Liver (tissue), 9 donors: ENCODE results near the gene N4BP2. TPM values are rescaled to one million over a fixed set of nuclear protein-coding genes. Genes with fewer than 3 reads are reported as not detected.

ENCODE experiments used
- DNase-seq: peaks from one replicate; pipeline ENCODE4 v3.0.0-alpha.2; 2017; ENCODE audit warnings: low spot score
- H3K27ac ChIP-seq, 2 donors: one replicate each; pipeline ENCODE4 v1.7.0; 2013; ENCODE audit warnings: inconsistent platforms in 2 of 2, low read length in 2 of 2, control low read depth in 1 of 2, low read depth in 1 of 2, mild to moderate bottlenecking in 1 of 2
- H3K27me3 ChIP-seq, 4 donors: one replicate each; pipeline versions ENCODE4 v1.6.1 to v1.7.0; 2013; ENCODE audit warnings: low read length in 3 of 4, inconsistent platforms in 1 of 4, mild to moderate bottlenecking in 1 of 4, moderate library complexity in 1 of 4; ENCODE audit not compliant: control insufficient read depth in 4 of 4, insufficient read depth in 4 of 4
- H3K36me3 ChIP-seq, 4 donors: one replicate each; pipeline versions ENCODE4 v1.6.1 to v1.7.0; 2013; ENCODE audit warnings: low read length in 3 of 4, mild to moderate bottlenecking in 3 of 4, low read depth in 1 of 4, moderate library complexity in 1 of 4; ENCODE audit not compliant: control insufficient read depth in 4 of 4, insufficient read depth in 3 of 4
- H3K4me1 ChIP-seq, 4 donors: one replicate each; pipeline versions ENCODE4 v1.6.1 to v1.7.0; 2013; ENCODE audit warnings: low read length in 3 of 4, mild to moderate bottlenecking in 3 of 4, moderate library complexity in 1 of 4; ENCODE audit not compliant: control insufficient read depth in 4 of 4, insufficient read depth in 4 of 4
- H3K4me3 ChIP-seq, 3 donors: one replicate each; pipeline versions ENCODE4 v1.6.1 to v1.7.0; 2013; ENCODE audit warnings: low read length in 3 of 3, control low read depth in 1 of 3, low read depth in 1 of 3, mild to moderate bottlenecking in 1 of 3
- H3K9ac ChIP-seq, 2 donors: one replicate each; pipeline ENCODE4 v1.7.0; 2013; ENCODE audit warnings: low read length in 2 of 2, mild to moderate bottlenecking in 2 of 2, moderate library complexity in 2 of 2, control low read depth in 1 of 2, low read depth in 1 of 2
- H3K9me3 ChIP-seq, 4 donors: one replicate each; pipeline versions ENCODE4 v1.6.1 to v1.7.0; 2013; ENCODE audit warnings: low read length in 3 of 4; ENCODE audit not compliant: control insufficient read depth in 4 of 4
- EGR1 ChIP-seq, 2 donors: IDR thresholded peaks; 2 replicates each; pipeline ENCODE4 v1.6.1; 2016 to 2018; ENCODE audit warnings: antibody characterized with exemption in 2 of 2, low read depth in 2 of 2
- FOXA1 ChIP-seq: IDR thresholded peaks from 2 replicates; pipeline ENCODE4 v1.6.1; 2016; ENCODE audit warnings: antibody characterized with exemption
- FOXA2 ChIP-seq: IDR thresholded peaks from 2 replicates; pipeline ENCODE4 v1.6.1; 2016; ENCODE audit warnings: antibody characterized with exemption
- GABPA ChIP-seq, 2 donors: IDR thresholded peaks in 1 of 2; conservative IDR thresholded peaks in 1 of 2; 2 replicates each; pipeline ENCODE4 v1.6.1; 2016; ENCODE audit warnings: antibody characterized with exemption in 2 of 2, mild to moderate bottlenecking in 1 of 2, moderate library complexity in 1 of 2
- HNF4A ChIP-seq, 2 donors: conservative IDR thresholded peaks; 2 replicates each; pipeline ENCODE4 v1.6.1; 2016; ENCODE audit warnings: antibody characterized with exemption in 2 of 2, mild to moderate bottlenecking in 2 of 2
- HNF4G ChIP-seq: IDR thresholded peaks from 2 replicates; pipeline ENCODE4 v1.6.1; 2016; ENCODE audit warnings: antibody characterized with exemption
- NR2F2 ChIP-seq: IDR thresholded peaks from 2 replicates; pipeline ENCODE4 v1.6.1; 2016; ENCODE audit warnings: antibody characterized with exemption
- RAD21 ChIP-seq, 2 donors: IDR thresholded peaks; 2 replicates each; pipeline ENCODE4 v1.6.1; 2016; ENCODE audit warnings: antibody characterized with exemption in 2 of 2, mild to moderate bottlenecking in 2 of 2
- RXRA ChIP-seq, 2 donors: IDR thresholded peaks; 2 replicates each; pipeline ENCODE4 v1.6.1; 2017 to 2018; ENCODE audit warnings: antibody characterized with exemption in 2 of 2, mild to moderate bottlenecking in 1 of 2
- SP1 ChIP-seq: IDR thresholded peaks from 2 replicates; pipeline ENCODE4 v1.6.1; 2018; ENCODE audit warnings: antibody characterized with exemption, mild to moderate bottlenecking
- TAF1 ChIP-seq: conservative IDR thresholded peaks from 2 replicates; pipeline ENCODE4 v1.6.1; 2016; ENCODE audit warnings: antibody characterized with exemption, mild to moderate bottlenecking
- YY1 ChIP-seq: IDR thresholded peaks from 2 replicates; pipeline ENCODE4 v1.6.1; 2016; ENCODE audit warnings: antibody characterized with exemption, mild to moderate bottlenecking
- WGBS: extraction: QIAGEN DNeasy Blood & Tissue Kit; methylation state at CpG from one replicate; pipeline ENCODE4 v1.1.7; 2013; 5-methylcytosine and 5-hydroxymethylcytosine counted together
- polyA plus RNA-seq, 2 donors: library from polyadenylated mRNA; stranded (reverse) in 1 of 2; unstranded in 1 of 2; fragments of 200-250 nt in 1 of 2; fragments of >200 nt in 1 of 2; fragmentation: Nextera tagmentation in 1 of 2; extraction: Ambion mirVana in 1 of 2; gene quantifications; one replicate each; pipeline versions ENCODE4 v1.2.1 to v1.2.3, GENCODE V29; 2013 to 2015
- total RNA-seq, 2 donors: library from RNA; depleted of rRNA; stranded (reverse); fragments of >200 nt; gene quantifications; one replicate each; pipeline ENCODE4 v1.2.3, GENCODE V29; 2014
- TF ChIP-seq, protein P1 (sequence below): IDR thresholded peaks from 2 replicates; pipeline ENCODE4 v1.6.1; 2016; ENCODE audit warnings: antibody characterized with exemption
- TF ChIP-seq, protein P2 (sequence below): IDR thresholded peaks from 2 replicates; pipeline ENCODE4 v1.6.1; 2016; ENCODE audit warnings: antibody characterized with exemption
- TF ChIP-seq, protein P3 (sequence below): IDR thresholded peaks from 2 replicates; pipeline ENCODE4 v1.6.1; 2016; ENCODE audit warnings: antibody characterized with exemption
- TF ChIP-seq, protein P4 (sequence below): IDR thresholded peaks from 2 replicates; pipeline ENCODE4 v1.6.1; 2016; ENCODE audit warnings: antibody characterized with exemption, mild to moderate bottlenecking
- TF ChIP-seq, protein P5 (sequence below): fragments of 150-350 bp; IDR thresholded peaks from 2 replicates; pipeline ENCODE4 v1.5.1; 2017; ENCODE audit warnings: improper control_type of control experiment, low read depth, low read length; ENCODE audit not compliant: missing input control
- donor health status: healthy.
- donor health status: healthy.
- donor health status: healthy.
- donor health status: healthy.
- donor health status: healthy.

N4BP2 gene
- total and polyA plus RNA-seq, 4 donors, result 2.3 to 19.9 (median 11.0) TPM

DNA sequence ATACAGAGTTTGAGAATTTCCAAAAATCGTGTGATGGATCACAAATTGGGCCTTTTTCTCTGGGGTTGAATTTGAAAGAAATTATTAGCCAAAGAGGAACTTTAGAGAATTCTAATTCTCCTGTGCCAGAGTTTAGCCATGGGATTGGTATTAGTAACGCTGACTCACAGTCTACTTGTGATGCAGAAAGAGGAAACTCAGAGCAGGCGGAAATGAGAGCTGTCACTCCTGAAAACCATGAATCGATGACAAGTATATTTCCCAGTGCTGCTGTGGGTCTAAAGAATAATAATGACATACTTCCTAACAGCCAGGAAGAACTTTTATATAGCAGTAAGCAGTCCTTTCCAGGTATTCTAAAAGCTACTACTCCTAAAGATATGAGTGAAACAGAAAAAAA, 64.9 kb downstream of the N4BP2 start:
- no peaks in the 10 kb centered on the region for H3K4me1 ChIP-seq
- H3K9ac ChIP-seq, result no peak overlapping the region
- no peaks in the 10 kb centered on the region for H3K27me3 ChIP-seq
- TF ChIP-seq, protein P1, sequence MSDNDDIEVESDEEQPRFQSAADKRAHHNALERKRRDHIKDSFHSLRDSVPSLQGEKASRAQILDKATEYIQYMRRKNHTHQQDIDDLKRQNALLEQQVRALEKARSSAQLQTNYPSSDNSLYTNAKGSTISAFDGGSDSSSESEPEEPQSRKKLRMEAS, result no peak
- TF ChIP-seq TAF1 (no peak), NR2F2 (no peak), EGR1 (IDR thresholded peaks at IDR 0.05; ENCODE audit: low read depth in 2 of 2) (no peak), HNF4A (conservative IDR thresholded peaks at IDR 0.05) (no peak), HNF4G (no peak), FOXA2 (no peak), GABPA (IDR thresholded peaks at IDR 0.05 in 1 of 2, conservative IDR thresholded peaks at IDR 0.05 in 1 of 2) (no peak)
- TF ChIP-seq, protein P2, sequence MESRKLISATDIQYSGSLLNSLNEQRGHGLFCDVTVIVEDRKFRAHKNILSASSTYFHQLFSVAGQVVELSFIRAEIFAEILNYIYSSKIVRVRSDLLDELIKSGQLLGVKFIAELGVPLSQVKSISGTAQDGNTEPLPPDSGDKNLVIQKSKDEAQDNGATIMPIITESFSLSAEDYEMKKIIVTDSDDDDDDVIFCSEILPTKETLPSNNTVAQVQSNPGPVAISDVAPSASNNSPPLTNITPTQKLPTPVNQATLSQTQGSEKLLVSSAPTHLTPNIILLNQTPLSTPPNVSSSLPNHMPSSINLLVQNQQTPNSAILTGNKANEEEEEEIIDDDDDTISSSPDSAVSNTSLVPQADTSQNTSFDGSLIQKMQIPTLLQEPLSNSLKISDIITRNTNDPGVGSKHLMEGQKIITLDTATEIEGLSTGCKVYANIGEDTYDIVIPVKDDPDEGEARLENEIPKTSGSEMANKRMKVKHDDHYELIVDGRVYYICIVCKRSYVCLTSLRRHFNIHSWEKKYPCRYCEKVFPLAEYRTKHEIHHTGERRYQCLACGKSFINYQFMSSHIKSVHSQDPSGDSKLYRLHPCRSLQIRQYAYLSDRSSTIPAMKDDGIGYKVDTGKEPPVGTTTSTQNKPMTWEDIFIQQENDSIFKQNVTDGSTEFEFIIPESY, result no peak
- TF ChIP-seq, protein P3, sequence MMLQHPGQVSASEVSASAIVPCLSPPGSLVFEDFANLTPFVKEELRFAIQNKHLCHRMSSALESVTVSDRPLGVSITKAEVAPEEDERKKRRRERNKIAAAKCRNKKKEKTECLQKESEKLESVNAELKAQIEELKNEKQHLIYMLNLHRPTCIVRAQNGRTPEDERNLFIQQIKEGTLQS, result no peak
- TF ChIP-seq, protein P4, sequence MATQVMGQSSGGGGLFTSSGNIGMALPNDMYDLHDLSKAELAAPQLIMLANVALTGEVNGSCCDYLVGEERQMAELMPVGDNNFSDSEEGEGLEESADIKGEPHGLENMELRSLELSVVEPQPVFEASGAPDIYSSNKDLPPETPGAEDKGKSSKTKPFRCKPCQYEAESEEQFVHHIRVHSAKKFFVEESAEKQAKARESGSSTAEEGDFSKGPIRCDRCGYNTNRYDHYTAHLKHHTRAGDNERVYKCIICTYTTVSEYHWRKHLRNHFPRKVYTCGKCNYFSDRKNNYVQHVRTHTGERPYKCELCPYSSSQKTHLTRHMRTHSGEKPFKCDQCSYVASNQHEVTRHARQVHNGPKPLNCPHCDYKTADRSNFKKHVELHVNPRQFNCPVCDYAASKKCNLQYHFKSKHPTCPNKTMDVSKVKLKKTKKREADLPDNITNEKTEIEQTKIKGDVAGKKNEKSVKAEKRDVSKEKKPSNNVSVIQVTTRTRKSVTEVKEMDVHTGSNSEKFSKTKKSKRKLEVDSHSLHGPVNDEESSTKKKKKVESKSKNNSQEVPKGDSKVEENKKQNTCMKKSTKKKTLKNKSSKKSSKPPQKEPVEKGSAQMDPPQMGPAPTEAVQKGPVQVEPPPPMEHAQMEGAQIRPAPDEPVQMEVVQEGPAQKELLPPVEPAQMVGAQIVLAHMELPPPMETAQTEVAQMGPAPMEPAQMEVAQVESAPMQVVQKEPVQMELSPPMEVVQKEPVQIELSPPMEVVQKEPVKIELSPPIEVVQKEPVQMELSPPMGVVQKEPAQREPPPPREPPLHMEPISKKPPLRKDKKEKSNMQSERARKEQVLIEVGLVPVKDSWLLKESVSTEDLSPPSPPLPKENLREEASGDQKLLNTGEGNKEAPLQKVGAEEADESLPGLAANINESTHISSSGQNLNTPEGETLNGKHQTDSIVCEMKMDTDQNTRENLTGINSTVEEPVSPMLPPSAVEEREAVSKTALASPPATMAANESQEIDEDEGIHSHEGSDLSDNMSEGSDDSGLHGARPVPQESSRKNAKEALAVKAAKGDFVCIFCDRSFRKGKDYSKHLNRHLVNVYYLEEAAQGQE, result no peak
- TF ChIP-seq, protein P5, sequence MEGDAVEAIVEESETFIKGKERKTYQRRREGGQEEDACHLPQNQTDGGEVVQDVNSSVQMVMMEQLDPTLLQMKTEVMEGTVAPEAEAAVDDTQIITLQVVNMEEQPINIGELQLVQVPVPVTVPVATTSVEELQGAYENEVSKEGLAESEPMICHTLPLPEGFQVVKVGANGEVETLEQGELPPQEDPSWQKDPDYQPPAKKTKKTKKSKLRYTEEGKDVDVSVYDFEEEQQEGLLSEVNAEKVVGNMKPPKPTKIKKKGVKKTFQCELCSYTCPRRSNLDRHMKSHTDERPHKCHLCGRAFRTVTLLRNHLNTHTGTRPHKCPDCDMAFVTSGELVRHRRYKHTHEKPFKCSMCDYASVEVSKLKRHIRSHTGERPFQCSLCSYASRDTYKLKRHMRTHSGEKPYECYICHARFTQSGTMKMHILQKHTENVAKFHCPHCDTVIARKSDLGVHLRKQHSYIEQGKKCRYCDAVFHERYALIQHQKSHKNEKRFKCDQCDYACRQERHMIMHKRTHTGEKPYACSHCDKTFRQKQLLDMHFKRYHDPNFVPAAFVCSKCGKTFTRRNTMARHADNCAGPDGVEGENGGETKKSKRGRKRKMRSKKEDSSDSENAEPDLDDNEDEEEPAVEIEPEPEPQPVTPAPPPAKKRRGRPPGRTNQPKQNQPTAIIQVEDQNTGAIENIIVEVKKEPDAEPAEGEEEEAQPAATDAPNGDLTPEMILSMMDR, result no peak
- no peak for DNase-seq
- H3K27ac ChIP-seq, result no peak overlapping the region
- no peak overlapping the region for H3K4me3 ChIP-seq
- 81% methylated on average over 4 of the region's 4 CpGs for WGBS
- H3K9me3 ChIP-seq, result no peaks in the 10 kb centered on the region
- H3K36me3 ChIP-seq, result peaks cover 3 to 19% (median 9%) of the 10 kb centered on the region in 4 donors

DNA sequence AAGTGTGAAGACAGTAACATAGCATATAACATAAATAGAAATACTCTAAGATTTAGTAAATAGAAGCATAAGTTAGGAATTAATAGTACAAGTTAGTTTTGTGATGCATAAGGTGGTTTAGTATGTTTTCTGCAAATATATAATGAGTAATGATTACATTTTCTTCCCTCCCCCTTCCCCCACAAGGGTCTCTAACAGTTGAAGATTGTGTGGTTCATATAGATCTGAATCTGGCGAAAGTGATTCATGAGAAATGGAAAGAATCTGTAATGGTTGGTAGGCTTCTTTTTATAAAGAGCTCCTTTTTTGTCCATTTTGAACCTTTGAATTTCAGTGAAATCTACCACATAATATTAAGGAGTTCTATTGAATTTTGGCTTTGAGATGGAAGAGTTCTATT, 66.3 kb downstream of the N4BP2 start:
- no peak for DNase-seq
- WGBS, result 100% methylated on average over 1 of the region's 1 CpG
- no peaks in the 10 kb centered on the region for H3K9me3 ChIP-seq
- H3K9ac ChIP-seq, result no peak overlapping the region
- H3K4me3 ChIP-seq, result no peak overlapping the region
- H3K27me3 ChIP-seq, result no peaks in the 10 kb centered on the region
- no peak overlapping the region for H3K27ac ChIP-seq
- peaks cover 3 to 16% (median 10%) of the 10 kb centered on the region in 4 donors for H3K36me3 ChIP-seq
- H3K4me1 ChIP-seq, result no peaks in the 10 kb centered on the region
- TF ChIP-seq YY1, result no peak
- TF ChIP-seq TAF1, result no peak
- TF ChIP-seq RXRA (IDR thresholded peaks at IDR 0.05), result no peak
- TF ChIP-seq EGR1 (IDR thresholded peaks at IDR 0.05; ENCODE audit: low read depth in 2 of 2), result no peak
- TF ChIP-seq, protein P2, result no peak
- TF ChIP-seq FOXA1, result no peak
- no peak for TF ChIP-seq HNF4G
- TF ChIP-seq, protein P1, result no peak
- no peak for TF ChIP-seq NR2F2
- no peak for TF ChIP-seq GABPA (IDR thresholded peaks at IDR 0.05 in 1 of 2, conservative IDR thresholded peaks at IDR 0.05 in 1 of 2)
- TF ChIP-seq RAD21 (IDR thresholded peaks at IDR 0.05), result no peak
- no peak for TF ChIP-seq FOXA2
- no peak for TF ChIP-seq SP1
- TF ChIP-seq, protein P5, result no peak
- TF ChIP-seq, protein P3, result no peak
